GM12875 (cell line): ENCODE measurements around the gene HDAC4.

Source experiments
- H3K4me3 ChIP-seq: one replicate; pipeline ENCODE4 v1.5.1; 2011; ENCODE audit warnings: low read depth, low read length, control low read depth
- TF ChIP-seq, protein P1 (sequence below): IDR thresholded peaks from 2 replicates; pipeline ENCODE4 v1.5.1; 2011; ENCODE audit warnings: low read depth, mild to moderate bottlenecking, control low read depth, inconsistent platforms, low read length, moderate library complexity, borderline replicate concordance; ENCODE audit not compliant: insufficient read depth

HDAC4 gene

GRCh38 chr2:239104800-239105199 lies 296.0 kb downstream of the HDAC4 start:
- H3K4me3 ChIP-seq, result no peak overlapping the region
- TF ChIP-seq, protein P1, sequence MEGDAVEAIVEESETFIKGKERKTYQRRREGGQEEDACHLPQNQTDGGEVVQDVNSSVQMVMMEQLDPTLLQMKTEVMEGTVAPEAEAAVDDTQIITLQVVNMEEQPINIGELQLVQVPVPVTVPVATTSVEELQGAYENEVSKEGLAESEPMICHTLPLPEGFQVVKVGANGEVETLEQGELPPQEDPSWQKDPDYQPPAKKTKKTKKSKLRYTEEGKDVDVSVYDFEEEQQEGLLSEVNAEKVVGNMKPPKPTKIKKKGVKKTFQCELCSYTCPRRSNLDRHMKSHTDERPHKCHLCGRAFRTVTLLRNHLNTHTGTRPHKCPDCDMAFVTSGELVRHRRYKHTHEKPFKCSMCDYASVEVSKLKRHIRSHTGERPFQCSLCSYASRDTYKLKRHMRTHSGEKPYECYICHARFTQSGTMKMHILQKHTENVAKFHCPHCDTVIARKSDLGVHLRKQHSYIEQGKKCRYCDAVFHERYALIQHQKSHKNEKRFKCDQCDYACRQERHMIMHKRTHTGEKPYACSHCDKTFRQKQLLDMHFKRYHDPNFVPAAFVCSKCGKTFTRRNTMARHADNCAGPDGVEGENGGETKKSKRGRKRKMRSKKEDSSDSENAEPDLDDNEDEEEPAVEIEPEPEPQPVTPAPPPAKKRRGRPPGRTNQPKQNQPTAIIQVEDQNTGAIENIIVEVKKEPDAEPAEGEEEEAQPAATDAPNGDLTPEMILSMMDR, result no peak

DNA sequence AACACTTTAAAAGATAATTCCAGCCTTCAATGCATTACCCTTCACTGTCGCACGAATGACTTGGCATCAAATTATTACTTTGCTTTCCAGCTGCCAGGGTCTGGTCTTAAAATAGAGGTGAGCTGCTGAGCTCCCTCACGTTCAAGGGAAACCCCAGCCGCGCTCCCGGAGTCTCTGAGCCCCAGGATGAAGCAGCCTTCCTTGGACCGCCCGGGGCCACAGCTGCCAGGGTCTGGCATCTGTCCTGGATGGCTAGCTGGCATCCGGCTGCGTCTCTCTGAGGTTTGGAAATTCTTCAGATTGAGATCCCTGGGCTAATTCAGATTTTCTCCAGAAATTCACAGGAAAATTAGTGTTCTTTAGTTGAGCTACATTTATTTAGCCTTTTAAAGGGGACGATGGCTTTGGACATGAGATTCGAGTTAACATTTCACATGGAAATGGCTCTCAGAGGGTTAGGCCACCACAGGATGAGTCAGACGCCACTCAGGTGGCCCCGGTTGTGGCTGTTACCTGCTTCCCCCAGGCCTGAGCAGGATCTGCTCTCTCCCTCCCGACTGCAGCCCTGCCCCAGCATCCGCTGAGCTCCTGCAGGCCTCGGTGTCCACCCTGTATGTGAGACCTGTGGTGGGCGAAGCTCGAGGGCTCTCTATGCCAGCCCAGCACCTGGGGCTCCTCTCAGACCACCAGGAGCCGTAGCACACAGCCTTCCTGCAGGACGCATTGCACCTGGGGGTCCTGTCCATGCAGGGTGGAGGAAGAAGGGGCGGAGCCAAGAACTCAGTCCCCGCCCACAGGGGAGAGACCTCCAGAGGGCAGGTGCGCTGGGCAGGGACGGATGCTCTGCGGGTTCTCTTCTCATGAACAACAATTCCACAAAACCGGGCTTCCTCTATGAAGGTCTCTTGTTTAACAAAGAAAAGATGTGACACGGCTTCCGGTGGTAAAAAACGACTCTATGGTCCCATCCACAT lies 297.4 kb downstream of the HDAC4 start:
- H3K4me3 ChIP-seq, result no peak overlapping the region

GRCh38 chr2:239102266-239102665 lies 298.6 kb downstream of the HDAC4 start:
- H3K4me3 ChIP-seq, result no peak overlapping the region
- TF ChIP-seq, protein P1, result no peak

More for the DNA sequence above, 297.4 kb downstream of the HDAC4 start:
- TF ChIP-seq, protein P1, result no peak

GRCh38 chr2:239101807-239102206 lies 299.0 kb downstream of the HDAC4 start:
- TF ChIP-seq, protein P1, result no peak
- H3K4me3 ChIP-seq, result no peak overlapping the region

GRCh38 chr2:239101071-239101470 lies 299.7 kb downstream of the HDAC4 start:
- TF ChIP-seq, protein P1, result no peak
- no peak overlapping the region for H3K4me3 ChIP-seq

- TF ChIP-seq, protein P1, result no peak
Measured at GRCh38 chr2:239099474-239099873, 301.3 kb downstream of the HDAC4 start.

GRCh38 chr2:239098288-239098970 lies 302.4 kb downstream of the HDAC4 start:
- TF ChIP-seq, protein P1, result no peak
- no peak overlapping the region for H3K4me3 ChIP-seq

More at GRCh38 chr2:239099474-239099873, 301.3 kb downstream of the HDAC4 start:
- H3K4me3 ChIP-seq, result no peak overlapping the region
